Mesendoderm (in vitro differentiated cells): ENCODE measurements around the gene GNG12.
A peak's percentile ranks its signal among the peaks of the same experiment; 100 is the strongest.

ENCODE experiments used
- DNase-seq: peaks from one replicate; pipeline ENCODE4 v3.0.0; 2013
- H2AK5ac ChIP-seq: 2 replicates; pipeline ENCODE4 v1.6.1; 2013; ENCODE audit warnings: low read length, inconsistent platforms
- H2BK120ac ChIP-seq: 2 replicates; pipeline ENCODE4 v1.6.1; 2013; ENCODE audit warnings: low read depth, mild to moderate bottlenecking, low read length, moderate library complexity, mixed read lengths
- H2BK15ac ChIP-seq: replicated peaks from 2 replicates; pipeline ENCODE4 v1.6.1; 2013; ENCODE audit warnings: low read depth, mild to moderate bottlenecking, moderate library complexity
- H2BK5ac ChIP-seq: 2 replicates; pipeline ENCODE4 v1.6.1; 2013; ENCODE audit warnings: low read length, inconsistent platforms
- H3K18ac ChIP-seq: 2 replicates; pipeline ENCODE4 v1.6.1; 2013; ENCODE audit warnings: mild to moderate bottlenecking, low read length, mixed read lengths
- H3K23ac ChIP-seq: one replicate; pipeline ENCODE4 v1.6.1; 2013; ENCODE audit warnings: low read length
- H3K27ac ChIP-seq: 2 replicates; pipeline ENCODE4 v1.5.1; 2013; ENCODE audit warnings: low read depth, mild to moderate bottlenecking, inconsistent platforms, low read length, moderate library complexity
- H3K27me3 ChIP-seq: 2 replicates; pipeline ENCODE4 v1.6.1; 2013; ENCODE audit warnings: low read length, control low read depth, mild to moderate bottlenecking, inconsistent platforms; ENCODE audit not compliant: insufficient read depth, poor library complexity
- H3K36me3 ChIP-seq: 2 replicates; pipeline ENCODE4 v1.6.1; 2013; ENCODE audit warnings: low read length, inconsistent platforms; ENCODE audit not compliant: control insufficient read depth, insufficient read depth
- H3K4ac ChIP-seq: one replicate; pipeline ENCODE4 v1.6.1; 2013; ENCODE audit warnings: low read depth, mild to moderate bottlenecking, low read length, moderate library complexity
- H3K4me1 ChIP-seq: 2 replicates; pipeline ENCODE4 v1.6.1; 2013; ENCODE audit warnings: low read depth, low read length, inconsistent platforms; ENCODE audit not compliant: control insufficient read depth
- H3K4me2 ChIP-seq: 2 replicates; pipeline ENCODE4 v1.6.1; 2013; ENCODE audit warnings: low read length
- H3K4me3 ChIP-seq: 2 replicates; pipeline ENCODE4 v1.5.1; 2013; ENCODE audit warnings: mild to moderate bottlenecking, low read length
- H3K56ac ChIP-seq: one replicate; pipeline ENCODE4 v1.6.1; 2013; ENCODE audit warnings: low read length
- H3K79me1 ChIP-seq: 2 replicates; pipeline ENCODE4 v1.6.1; 2013; ENCODE audit warnings: low read length, inconsistent platforms
- H3K79me2 ChIP-seq: 2 replicates; pipeline ENCODE4 v1.6.1; 2013; ENCODE audit warnings: mild to moderate bottlenecking, low read length; ENCODE audit not compliant: control insufficient read depth, insufficient read depth
- H3K9ac ChIP-seq: 2 replicates; pipeline ENCODE4 v1.6.1; 2013; ENCODE audit warnings: low read length, inconsistent platforms
- H4K5ac ChIP-seq: one replicate; pipeline ENCODE4 v1.6.1; 2013; ENCODE audit warnings: low read length
- H4K8ac ChIP-seq: one replicate; pipeline ENCODE4 v1.6.1; 2013; ENCODE audit warnings: low read depth, mild to moderate bottlenecking, control low read depth, low read length, moderate library complexity
- WGBS: extraction: QIAGEN DNeasy Blood & Tissue Kit; methylation state at CpG from one replicate; pipeline ENCODE4 v1.1.7; 2013; ENCODE audit warnings: low lambda C conversion rate, missing lambda C conversion rate; ENCODE audit not compliant: insufficient coverage; ENCODE audit errors: extremely low coverage; 5-methylcytosine and 5-hydroxymethylcytosine counted together

Gene GNG12

GRCh38 chr1:67833602-67833940 is 304 bp upstream of the GNG12 start:
- Histone ChIP-seq H4K5ac (no peak overlapping the region), H3K56ac (peak overlapping the region; percentile 79), H2BK15ac (peak overlapping the region; percentile 3), H3K4me3 (peak overlapping the region; percentile 33), H3K23ac (no peak overlapping the region), H2AK5ac (no peak overlapping the region), H3K4ac (peak overlapping the region; percentile 65), H2BK5ac (no peak overlapping the region), H3K79me1 (no peaks in the 10 kb centered on the region), H3K27me3 (no peaks in the 10 kb centered on the region), H3K4me2 (peak overlapping the region; percentile 50), H3K27ac (no peak overlapping the region), H3K79me2 (no peaks in the 10 kb centered on the region), H2BK120ac (no peak overlapping the region), H3K9ac (peak overlapping the region; percentile 62), H3K36me3 (no peaks in the 10 kb centered on the region), H4K8ac (no peak overlapping the region), H3K4me1 (peaks cover 2% of the 10 kb centered on the region), H3K18ac (peak overlapping the region; percentile 51)
- DNase-seq: no peak
- WGBS: no CpG with 5 or more reads among the region's 21 CpGs

DNA sequence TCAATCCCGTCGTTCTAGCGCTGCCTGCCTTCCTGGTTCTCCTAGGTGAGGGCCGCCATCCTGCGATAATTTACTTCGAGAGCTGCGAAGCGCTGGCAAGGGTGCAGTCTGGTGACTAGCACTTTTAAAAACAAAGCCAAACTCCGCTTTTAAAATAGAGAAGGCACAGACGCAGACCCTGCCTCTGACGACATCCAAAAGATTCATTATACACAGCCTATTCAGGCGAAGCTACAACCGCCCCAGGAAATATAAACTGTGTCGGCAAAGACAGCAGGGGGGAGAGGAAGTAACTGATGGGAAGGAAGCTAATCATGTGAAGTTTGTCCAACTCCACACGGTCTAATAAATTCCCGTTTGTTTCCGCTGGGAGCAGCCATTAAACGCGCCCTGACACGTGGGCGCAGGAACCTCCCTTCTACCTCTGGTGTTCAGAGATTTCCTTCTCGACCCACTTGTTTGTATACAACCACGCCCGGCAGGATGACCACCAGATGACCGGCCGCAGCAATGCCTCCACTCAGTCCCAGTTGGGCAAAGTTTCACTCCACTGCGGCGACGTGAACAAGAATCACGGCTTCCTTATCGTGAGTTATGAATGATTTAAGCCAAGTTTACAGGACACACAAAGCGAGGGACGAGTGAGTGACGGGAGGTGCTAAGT is 1.3 kb downstream of the GNG12 start:
- Histone ChIP-seq H3K4me3 (peak overlapping the region; percentile 74), H2BK120ac (no peak overlapping the region), H3K18ac (no peak overlapping the region), H3K9ac (peak overlapping the region; percentile 72), H2BK5ac (no peak overlapping the region), H4K5ac (no peak overlapping the region), H2AK5ac (no peak overlapping the region), H3K23ac (no peak overlapping the region), H3K4me1 (no peaks in the 10 kb centered on the region), H3K36me3 (no peaks in the 10 kb centered on the region), H2BK15ac (peak overlapping the region; percentile 89), H3K79me1 (no peaks in the 10 kb centered on the region), H3K56ac (peak overlapping the region; percentile 91), H3K27ac (no peak overlapping the region), H3K4ac (no peak overlapping the region), H3K79me2 (no peaks in the 10 kb centered on the region), H3K4me2 (peak overlapping the region; percentile 96), H3K27me3 (no peaks in the 10 kb centered on the region), H4K8ac (no peak overlapping the region)
- peak; percentile 48 for DNase-seq
- no CpG with 5 or more reads among the region's 34 CpGs for WGBS

DNA sequence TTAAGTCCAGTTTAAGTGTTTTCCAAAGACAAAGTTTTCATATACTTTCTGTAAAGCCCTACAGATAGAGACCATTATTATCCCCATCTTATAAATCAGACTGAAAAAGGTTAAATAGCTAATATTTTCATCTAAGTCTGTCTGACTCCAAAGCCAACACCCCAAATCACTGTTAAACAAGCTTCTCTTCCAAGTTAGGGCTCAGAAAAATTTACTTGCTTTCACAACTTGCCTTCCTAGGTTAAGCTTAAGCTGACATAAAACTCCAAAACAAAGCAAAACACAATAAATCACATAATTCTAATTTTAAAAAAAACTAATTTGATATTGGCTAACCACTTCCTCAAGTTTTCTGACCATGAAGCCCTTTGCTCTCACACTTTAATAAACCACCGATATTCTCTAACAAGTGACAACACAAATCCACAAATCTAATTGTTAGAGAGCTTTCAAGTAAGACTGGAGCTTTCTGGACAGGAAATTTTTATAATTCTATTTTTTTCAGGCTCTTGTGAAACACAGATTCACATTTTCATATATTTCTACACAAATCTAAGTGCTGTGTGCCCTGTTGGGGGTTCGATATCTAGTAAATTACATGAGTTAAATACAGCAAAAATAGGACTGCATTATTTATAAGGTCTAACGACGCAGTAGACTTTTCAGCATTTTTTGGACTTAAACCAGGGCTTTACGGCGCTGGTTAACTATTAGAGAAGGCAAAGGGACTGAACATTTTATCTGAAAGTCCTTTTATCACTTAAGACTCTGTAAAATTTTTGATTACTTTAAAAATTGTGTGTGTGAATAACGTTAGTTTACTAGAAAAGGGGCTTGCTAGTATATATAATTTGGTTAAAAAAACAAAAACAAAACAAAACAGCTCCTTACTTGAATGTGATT is 2.1 kb downstream of the GNG12 start:
- no peak for DNase-seq
- no peaks in the 10 kb centered on the region for H3K79me2 ChIP-seq
- H3K4me1 ChIP-seq: no peaks in the 10 kb centered on the region
- H4K5ac ChIP-seq: no peak overlapping the region
- H3K9ac ChIP-seq: no peak overlapping the region
- no peaks in the 10 kb centered on the region for H3K79me1 ChIP-seq
- H3K56ac ChIP-seq: no peak overlapping the region
- no peak overlapping the region for H3K4me3 ChIP-seq
- no peak overlapping the region for H2AK5ac ChIP-seq
- H3K4me2 ChIP-seq: no peak overlapping the region
- H2BK15ac ChIP-seq: no peak overlapping the region
- H3K27me3 ChIP-seq: no peaks in the 10 kb centered on the region
- H3K18ac ChIP-seq: no peak overlapping the region
- H3K23ac ChIP-seq: no peak overlapping the region
- no peak overlapping the region for H2BK5ac ChIP-seq
- H3K36me3 ChIP-seq: no peaks in the 10 kb centered on the region
- no peak overlapping the region for H3K27ac ChIP-seq
- no peak overlapping the region for H4K8ac ChIP-seq
- WGBS: no CpG with 5 or more reads among the region's 7 CpGs
- no peak overlapping the region for H3K4ac ChIP-seq
- no peak overlapping the region for H2BK120ac ChIP-seq

GRCh38 chr1:67830226-67830625 is 3.0 kb downstream of the GNG12 start:
- no peak overlapping the region for H3K56ac ChIP-seq
- no peak overlapping the region for H4K5ac ChIP-seq
- H3K9ac ChIP-seq: no peak overlapping the region
- H2BK120ac ChIP-seq: no peak overlapping the region
- H3K79me1 ChIP-seq: no peaks in the 10 kb centered on the region
- no peak overlapping the region for H3K4ac ChIP-seq
- no peak for DNase-seq
- no peak overlapping the region for H2BK15ac ChIP-seq
- no peaks in the 10 kb centered on the region for H3K79me2 ChIP-seq
- H3K18ac ChIP-seq: no peak overlapping the region
- no peak overlapping the region for H4K8ac ChIP-seq
- H2AK5ac ChIP-seq: no peak overlapping the region
- H3K36me3 ChIP-seq: no peaks in the 10 kb centered on the region
- no peak overlapping the region for H3K4me3 ChIP-seq
- no peak overlapping the region for H3K23ac ChIP-seq
- no CpG with 5 or more reads among the region's 5 CpGs for WGBS
- no peaks in the 10 kb centered on the region for H3K4me1 ChIP-seq
- H3K27me3 ChIP-seq: no peaks in the 10 kb centered on the region
- H2BK5ac ChIP-seq: no peak overlapping the region
- H3K27ac ChIP-seq: no peak overlapping the region
- H3K4me2 ChIP-seq: no peak overlapping the region

DNA sequence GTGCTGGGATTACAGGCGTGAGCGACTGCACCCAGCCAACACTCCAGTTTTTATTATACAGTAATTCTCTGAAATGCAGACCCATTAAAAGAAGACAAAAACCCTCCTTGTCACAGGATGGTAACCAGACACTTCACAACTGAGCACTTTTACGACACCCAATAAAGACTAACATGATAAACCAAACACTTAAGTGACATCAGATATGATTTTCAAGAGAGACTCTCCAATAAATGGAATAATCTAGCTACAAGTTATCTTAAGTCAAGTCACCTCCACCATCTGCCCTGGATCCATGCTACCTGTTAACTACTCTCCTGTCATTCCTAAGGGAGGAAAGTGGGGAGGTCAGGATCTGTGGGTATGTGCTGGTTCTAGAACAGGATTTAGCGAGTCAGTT is 5.6 kb downstream of the GNG12 start:
- no peak overlapping the region for H3K23ac ChIP-seq
- no peaks in the 10 kb centered on the region for H3K36me3 ChIP-seq
- no peak overlapping the region for H4K5ac ChIP-seq
- H2BK5ac ChIP-seq: no peak overlapping the region
- no peak for DNase-seq
- H3K4me1 ChIP-seq: no peaks in the 10 kb centered on the region
- no peaks in the 10 kb centered on the region for H3K79me1 ChIP-seq
- no peak overlapping the region for H2BK15ac ChIP-seq
- no peak overlapping the region for H3K56ac ChIP-seq
- H3K27ac ChIP-seq: no peak overlapping the region
- H2AK5ac ChIP-seq: no peak overlapping the region
- WGBS: no CpG with 5 or more reads among the region's 4 CpGs
- no peaks in the 10 kb centered on the region for H3K79me2 ChIP-seq
- H3K27me3 ChIP-seq: no peaks in the 10 kb centered on the region
- H3K4me3 ChIP-seq: no peak overlapping the region
- no peak overlapping the region for H3K4me2 ChIP-seq
- H3K4ac ChIP-seq: no peak overlapping the region
- no peak overlapping the region for H4K8ac ChIP-seq
- no peak overlapping the region for H3K18ac ChIP-seq
- H3K9ac ChIP-seq: no peak overlapping the region
- no peak overlapping the region for H2BK120ac ChIP-seq
